IPS DF 6.9 (cell line): Measurements from ENCODE around the gene KPTN.
A peak's percentile ranks its signal among the peaks of the same experiment; 100 is the strongest.

Experiments
- DNase-seq: peaks from one replicate; pipeline ENCODE4 v3.0.0-alpha.2; 2013; ENCODE audit warnings: low read depth, low spot score
- H3K27ac ChIP-seq: one replicate; pipeline ENCODE4 v1.5.1; 2013; ENCODE audit warnings: low read length, control low read depth
- H3K27me3 ChIP-seq: 2 replicates; pipeline ENCODE4 v1.6.1; 2013; ENCODE audit warnings: mild to moderate bottlenecking, low read length; ENCODE audit not compliant: control insufficient read depth, insufficient read depth
- H3K36me3 ChIP-seq: 2 replicates; pipeline ENCODE4 v1.6.1; 2013; ENCODE audit warnings: low read length; ENCODE audit not compliant: control insufficient read depth, insufficient read depth
- H3K4me1 ChIP-seq: 2 replicates; pipeline ENCODE4 v1.6.1; 2013; ENCODE audit warnings: low read length; ENCODE audit not compliant: control insufficient read depth, insufficient read depth
- H3K4me3 ChIP-seq: 2 replicates; pipeline ENCODE4 v1.5.1; 2013; ENCODE audit warnings: mild to moderate bottlenecking, low read length
- H3K9me3 ChIP-seq: 2 replicates; pipeline ENCODE4 v1.6.1; 2013; ENCODE audit warnings: low read length, inconsistent platforms; ENCODE audit not compliant: control insufficient read depth, insufficient read depth
- WGBS: extraction: QIAGEN DNeasy Blood & Tissue Kit; methylation state at CpG from one replicate; pipeline ENCODE4 v1.1.7; 2013; ENCODE audit warnings: mixed read lengths, missing lambda C conversion rate; ENCODE audit not compliant: insufficient read length, insufficient coverage; 5-methylcytosine and 5-hydroxymethylcytosine counted together

The KPTN gene

DNA sequence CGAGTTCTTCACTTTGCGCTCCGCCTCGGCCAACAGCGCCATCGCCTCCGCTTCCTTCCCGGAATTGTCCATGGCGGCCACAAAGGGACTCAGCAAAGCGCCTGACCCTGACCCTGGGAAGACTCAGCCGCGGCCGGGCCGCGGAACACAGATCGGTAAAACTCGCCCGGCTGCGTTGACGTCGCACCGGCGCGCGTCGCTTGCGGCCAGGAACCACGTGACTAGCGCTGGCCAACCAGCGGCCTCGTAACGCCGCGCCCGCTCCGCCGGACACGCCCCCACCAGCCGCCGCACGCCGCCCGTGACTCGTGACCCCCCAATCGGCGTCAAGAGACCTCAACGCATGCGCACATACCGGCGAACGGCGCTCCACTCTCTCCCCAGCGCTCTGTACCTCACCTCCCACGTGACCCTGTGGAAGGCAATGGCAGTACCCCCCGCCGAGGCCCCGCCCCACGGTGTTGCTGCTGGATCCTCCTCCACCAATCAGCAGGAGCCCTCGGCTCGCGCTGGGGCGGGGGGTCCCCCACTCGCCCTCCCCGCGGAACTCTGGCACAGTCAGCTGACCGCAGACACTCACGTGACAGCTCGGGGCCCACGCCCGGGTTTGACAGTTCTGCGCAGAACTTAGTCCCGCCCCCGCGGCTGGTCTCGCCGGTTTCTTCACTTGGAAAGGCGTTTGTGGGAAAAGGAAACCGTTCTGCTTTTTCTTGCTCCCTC is 31.0 kb upstream of the KPTN start, which contains the start of gene NAPA:
NAPA (minus strand) TSS at position 195 of the 720 bp plus-strand sequence; CDS start at position 72, 123 bp downstream.
- peak within 1 kb of the TSS; percentile 72 for H3K4me3 ChIP-seq
- DNase-seq: peak; percentile 99
- H3K27ac ChIP-seq: no peak within 1 kb of the TSS
- WGBS: no CpG with 5 or more reads among the region's 78 CpGs
- H3K36me3 ChIP-seq: no peaks in the 10 kb centered on the region
- H3K9me3 ChIP-seq: no peaks in the 10 kb centered on the region
- no peaks in the 10 kb centered on the region for H3K4me1 ChIP-seq
- no peaks in the 10 kb centered on the region for H3K27me3 ChIP-seq

DNA sequence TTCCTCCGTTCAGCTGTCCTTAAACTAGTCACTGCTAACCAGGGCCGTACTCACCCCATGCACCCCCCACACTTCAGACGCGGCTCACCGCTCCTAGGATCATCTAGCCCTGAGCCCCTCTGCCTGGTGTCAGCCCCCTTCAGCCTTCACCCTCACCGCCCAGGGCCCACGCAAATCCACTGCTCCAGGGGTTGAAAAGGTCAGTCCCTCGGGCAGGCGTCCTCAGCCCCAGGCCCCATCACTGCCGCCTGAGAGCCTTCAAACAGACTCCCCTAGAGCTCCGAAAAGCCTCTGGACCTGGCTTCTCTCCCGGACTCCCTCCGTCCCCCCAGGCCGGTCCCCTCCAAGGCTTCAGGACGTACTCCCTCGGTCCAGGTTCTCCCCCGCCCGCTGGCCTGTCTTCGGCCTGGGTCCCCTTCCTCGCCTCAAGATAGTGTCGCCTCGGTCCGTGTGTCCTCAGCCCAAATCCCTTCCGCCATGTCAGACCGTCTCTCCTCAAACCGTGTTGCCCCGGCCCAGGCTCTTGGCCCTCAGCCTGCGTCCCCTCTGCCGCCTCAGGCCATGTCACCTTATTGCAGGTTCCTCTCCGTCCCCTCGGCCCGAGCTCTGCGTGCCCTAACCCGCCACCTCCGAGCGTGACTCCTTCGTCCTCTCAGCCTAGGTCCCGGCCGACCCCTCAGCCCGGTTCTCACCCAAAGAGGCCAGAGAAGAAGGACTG is 30.3 kb upstream of the KPTN start:
- WGBS: no CpG with 5 or more reads among the region's 40 CpGs
- Histone ChIP-seq H3K27me3 (no peaks in the 10 kb centered on the region), H3K36me3 (no peaks in the 10 kb centered on the region), H3K27ac (no peak overlapping the region), H3K4me1 (no peaks in the 10 kb centered on the region), H3K4me3 (peak overlapping the region; percentile 72), H3K9me3 (no peaks in the 10 kb centered on the region)
- DNase-seq: no peak

DNA sequence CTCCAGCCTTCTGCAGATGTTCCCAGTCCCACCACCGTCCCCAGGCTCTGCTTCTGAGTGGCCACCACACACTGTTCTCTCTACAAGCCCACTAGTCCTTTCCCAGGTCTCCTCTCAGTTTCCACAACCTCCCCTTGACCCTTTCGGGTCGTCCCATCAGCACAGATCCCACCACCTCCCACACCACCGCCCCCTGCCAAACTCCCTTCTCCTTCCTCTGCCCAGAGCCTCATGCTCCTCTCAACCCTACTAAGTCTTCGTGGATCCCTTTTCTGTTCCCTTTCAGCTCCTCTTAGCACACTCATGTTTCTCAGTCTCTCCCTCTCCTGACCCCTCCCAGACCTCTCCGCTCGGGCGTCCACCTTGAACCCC is 28.9 kb upstream of the KPTN start:
- H3K4me3 ChIP-seq: no peak overlapping the region
- H3K36me3 ChIP-seq: no peaks in the 10 kb centered on the region
- H3K27ac ChIP-seq: no peak overlapping the region
- no peaks in the 10 kb centered on the region for H3K9me3 ChIP-seq
- no peak for DNase-seq
- no peaks in the 10 kb centered on the region for H3K27me3 ChIP-seq
- H3K4me1 ChIP-seq: peaks cover 2% of the 10 kb centered on the region; the same call in 1 of the 2 replicates
- no CpG with 5 or more reads among the region's 8 CpGs for WGBS

DNA sequence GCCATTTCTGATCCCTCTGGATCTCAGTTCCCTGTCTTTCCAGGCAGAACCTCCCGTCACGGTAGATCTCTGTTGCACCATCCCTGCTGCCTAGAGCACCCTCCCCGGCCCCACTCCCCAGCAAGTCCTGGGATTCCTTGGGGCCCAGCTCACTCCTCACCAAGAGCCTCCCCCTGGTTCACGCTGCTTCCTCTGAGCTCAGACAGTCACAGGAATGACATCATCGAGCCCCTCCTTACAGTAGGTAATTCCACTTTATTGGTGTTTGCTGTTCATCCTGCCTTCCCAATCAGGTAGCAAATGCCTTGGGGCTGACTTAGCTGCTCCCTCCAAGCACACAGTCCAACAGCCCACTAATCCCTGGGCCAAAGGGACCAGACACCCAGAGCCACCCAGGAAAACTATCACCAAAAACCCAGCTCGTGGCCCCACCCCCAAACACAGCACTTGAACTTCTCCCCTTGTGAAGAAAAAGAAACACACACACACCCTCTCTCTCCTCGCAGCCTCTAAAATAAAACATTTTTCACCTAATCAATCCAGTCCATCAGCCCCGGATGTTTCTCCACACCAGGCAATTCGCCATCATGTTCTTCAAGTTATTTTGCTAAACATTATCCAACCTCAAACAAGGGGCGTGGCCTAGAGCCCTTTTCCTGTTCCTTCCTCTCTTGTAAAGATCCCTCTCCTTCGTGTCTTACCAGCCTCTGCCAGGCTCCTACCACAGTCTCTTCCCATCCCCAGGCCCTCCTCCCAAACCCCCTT is 28.3 kb upstream of the KPTN start:
- no peak for DNase-seq
- H3K9me3 ChIP-seq: no peaks in the 10 kb centered on the region
- H3K36me3 ChIP-seq: no peaks in the 10 kb centered on the region
- H3K4me3 ChIP-seq: no peak overlapping the region
- 100% methylated on average over 3 of the region's 11 CpGs for WGBS
- no peaks in the 10 kb centered on the region for H3K27me3 ChIP-seq
- H3K27ac ChIP-seq: no peak overlapping the region
- peaks cover 2% of the 10 kb centered on the region; the same call in 1 of the 2 replicates for H3K4me1 ChIP-seq

DNA sequence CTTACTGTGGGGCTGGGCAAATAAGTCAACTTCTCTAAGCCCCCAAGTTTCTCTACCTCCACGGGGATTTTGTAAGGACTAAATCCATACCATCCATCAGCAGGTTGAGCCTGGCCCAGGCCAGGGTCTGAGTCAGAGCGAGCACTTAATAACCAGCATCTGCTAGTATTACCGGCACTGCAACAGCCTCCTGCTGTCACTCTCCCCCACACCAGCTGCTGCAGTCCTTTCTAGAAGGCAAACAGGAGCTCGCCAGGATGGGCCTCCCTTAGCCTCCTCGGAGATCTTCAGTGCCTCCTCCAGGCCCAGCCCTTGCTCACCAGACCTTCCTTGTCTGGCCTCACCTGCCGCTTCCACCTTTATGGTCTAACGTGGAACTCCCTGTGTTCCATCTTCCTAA is 27.7 kb upstream of the KPTN start:
- Histone ChIP-seq H3K36me3 (no peaks in the 10 kb centered on the region), H3K9me3 (no peaks in the 10 kb centered on the region), H3K27ac (no peak overlapping the region), H3K4me3 (no peak overlapping the region), H3K27me3 (no peaks in the 10 kb centered on the region), H3K4me1 (peaks cover 2% of the 10 kb centered on the region; the same call in 1 of the 2 replicates)
- no peak for DNase-seq
- WGBS: no CpG with 5 or more reads among the region's 7 CpGs

DNA sequence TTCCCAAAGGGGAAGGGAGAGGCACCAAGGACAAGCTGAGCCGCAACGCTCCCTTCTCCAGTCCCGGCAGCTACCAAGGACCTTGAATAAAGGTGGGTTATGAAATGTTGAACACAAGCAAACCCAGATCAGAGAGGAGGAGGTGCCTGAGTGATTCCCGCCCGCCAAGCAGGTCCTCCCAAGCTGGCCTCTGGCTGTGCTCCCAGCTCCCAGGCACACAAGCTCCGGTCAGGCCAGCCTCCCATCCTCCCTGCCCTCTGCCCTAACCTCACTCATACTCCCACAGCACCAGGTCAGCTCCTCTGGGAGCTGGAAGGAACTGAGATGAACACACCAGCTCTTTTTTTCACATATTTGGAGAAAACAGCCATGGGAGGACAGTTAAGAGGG is 27.1 kb upstream of the KPTN start:
- peaks cover 2% of the 10 kb centered on the region; the same call in 1 of the 2 replicates for H3K4me1 ChIP-seq
- H3K9me3 ChIP-seq: no peaks in the 10 kb centered on the region
- no peak overlapping the region for H3K4me3 ChIP-seq
- H3K36me3 ChIP-seq: no peaks in the 10 kb centered on the region
- H3K27me3 ChIP-seq: no peaks in the 10 kb centered on the region
- no peak for DNase-seq
- no CpG with 5 or more reads among the region's 6 CpGs for whole genome bisulfite sequencing
- H3K27ac ChIP-seq: no peak overlapping the region

DNA sequence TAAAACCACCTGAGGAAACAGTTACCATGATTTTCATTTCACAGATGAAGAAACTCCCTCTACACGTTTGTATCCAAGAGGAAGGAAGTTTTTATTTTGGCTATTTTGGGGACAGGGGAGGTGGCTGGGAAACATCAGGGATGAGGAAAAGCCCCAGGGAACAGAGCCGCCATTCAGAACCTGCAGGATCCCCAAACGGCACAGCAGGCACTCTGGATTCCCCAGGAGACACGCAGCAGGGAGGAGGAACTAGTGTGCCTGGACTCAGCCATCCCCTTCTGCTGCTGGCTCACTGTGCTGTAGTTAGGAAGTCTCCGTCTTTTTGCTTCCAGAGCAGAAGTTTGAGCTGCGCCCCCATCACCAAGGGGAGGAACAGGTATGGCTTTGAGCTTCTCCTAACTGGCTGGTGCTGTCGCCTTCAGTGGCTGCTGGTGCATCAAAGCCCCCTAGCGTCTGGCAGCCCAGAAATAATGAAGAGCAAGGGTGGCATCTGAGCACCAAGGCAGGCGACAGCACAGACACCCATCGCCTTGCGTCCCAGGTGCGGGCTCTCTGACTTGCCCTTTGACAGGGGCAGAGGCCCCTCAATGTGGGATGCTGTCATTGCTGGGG is 26.6 kb upstream of the KPTN start:
- Histone ChIP-seq H3K4me3 (no peak overlapping the region), H3K4me1 (peaks cover 2% of the 10 kb centered on the region; the same call in 1 of the 2 replicates), H3K36me3 (no peaks in the 10 kb centered on the region), H3K9me3 (no peaks in the 10 kb centered on the region), H3K27me3 (no peaks in the 10 kb centered on the region), H3K27ac (no peak overlapping the region)
- DNase-seq: no peak
- WGBS: no CpG with 5 or more reads among the region's 12 CpGs

DNA sequence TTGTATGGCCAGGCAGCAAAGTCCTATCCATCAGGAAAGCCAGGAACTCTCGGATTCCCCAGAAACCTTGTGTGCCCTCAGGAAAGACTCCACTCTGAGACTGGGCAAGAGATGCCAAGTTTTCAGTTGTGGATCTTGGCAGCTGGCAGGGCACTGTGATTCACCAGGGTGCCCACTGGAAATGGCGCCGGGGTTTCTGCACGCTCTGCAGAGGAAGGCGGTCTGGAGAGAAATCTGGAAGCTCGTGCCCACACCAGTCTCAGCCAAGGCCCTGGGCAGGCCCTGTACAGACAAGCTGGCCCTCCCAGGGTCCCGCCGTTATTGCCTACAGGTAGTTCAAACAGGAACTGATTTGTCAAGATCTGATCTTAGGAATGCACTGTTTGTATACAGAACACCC is 26.0 kb upstream of the KPTN start:
- DNase-seq: no peak
- Histone ChIP-seq H3K4me1 (peaks cover 2% of the 10 kb centered on the region; the same call in 1 of the 2 replicates), H3K4me3 (no peak overlapping the region), H3K27me3 (no peaks in the 10 kb centered on the region), H3K27ac (no peak overlapping the region), H3K9me3 (no peaks in the 10 kb centered on the region), H3K36me3 (no peaks in the 10 kb centered on the region)
- WGBS: no CpG with 5 or more reads among the region's 8 CpGs

DNA sequence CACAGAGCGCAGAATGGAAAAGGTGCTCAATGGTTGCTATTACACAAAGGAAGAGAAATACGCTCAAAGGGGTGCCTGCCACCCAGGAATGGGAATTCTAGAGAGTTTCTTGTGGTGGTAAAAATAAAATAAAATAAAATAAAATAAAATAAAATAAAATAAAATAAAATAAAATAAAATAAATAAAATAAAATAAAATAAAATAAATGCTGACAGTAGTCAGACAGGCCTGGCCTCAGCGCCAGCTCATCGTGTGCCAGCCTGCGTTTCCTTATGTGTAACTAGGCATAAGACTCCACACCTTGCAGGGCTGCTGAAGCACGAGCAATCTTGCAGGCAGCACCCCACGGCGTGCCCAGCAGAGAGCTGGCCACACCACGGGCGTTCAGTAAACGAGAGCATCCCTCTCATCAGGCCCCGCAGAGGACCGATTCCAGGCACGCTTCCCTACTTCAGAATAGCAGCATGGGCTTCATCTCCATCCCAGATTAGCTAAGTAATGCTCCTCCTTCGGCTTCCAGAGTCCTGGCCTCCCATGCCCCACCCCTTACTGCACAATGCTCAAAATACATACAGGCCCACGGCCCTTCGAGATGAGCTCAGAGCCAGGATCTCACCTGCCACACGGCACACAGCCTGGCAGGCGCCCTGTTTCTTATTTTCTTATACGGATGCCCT is 25.3 kb upstream of the KPTN start:
- H3K9me3 ChIP-seq: no peaks in the 10 kb centered on the region
- H3K4me1 ChIP-seq: peaks cover 2% of the 10 kb centered on the region; the same call in 1 of the 2 replicates
- no peaks in the 10 kb centered on the region for H3K27me3 ChIP-seq
- H3K4me3 ChIP-seq: no peak overlapping the region
- DNase-seq: no peak
- no peak overlapping the region for H3K27ac ChIP-seq
- WGBS: no CpG with 5 or more reads among the region's 20 CpGs
- H3K36me3 ChIP-seq: no peaks in the 10 kb centered on the region
